Iris pigment epithelial cell (primary cell): ENCODE results near the gene DTNA.

Experiments used
- DNase-seq: peaks from one replicate; pipeline ENCODE4 v3.0.0-alpha.2; 2011; ENCODE audit warnings: low read depth

Gene DTNA

GRCh38 chr18:34807106-34807796 is 97.2 kb downstream of the DTNA start:
- no peak for DNase-seq

DNA sequence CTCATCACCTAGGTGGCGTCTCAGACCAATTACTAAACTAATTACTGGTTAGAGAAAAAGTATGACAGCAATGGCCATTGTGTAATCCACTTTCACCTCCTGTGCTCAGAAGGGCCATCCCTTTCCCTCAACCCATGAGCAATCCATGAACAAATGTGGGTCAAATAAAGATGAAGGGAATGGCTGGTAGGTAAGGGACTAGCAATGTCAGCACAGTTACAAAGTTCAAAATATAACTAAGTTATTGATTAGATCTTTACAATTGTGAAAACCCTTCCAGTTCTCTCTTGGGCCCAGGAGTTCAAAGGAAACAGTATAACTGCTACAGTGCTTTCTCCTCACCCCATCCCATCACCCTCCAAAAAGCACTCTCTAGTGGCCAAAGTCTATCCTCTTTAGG is 98.3 kb downstream of the DTNA start:
- DNase-seq, result no peak

DNA sequence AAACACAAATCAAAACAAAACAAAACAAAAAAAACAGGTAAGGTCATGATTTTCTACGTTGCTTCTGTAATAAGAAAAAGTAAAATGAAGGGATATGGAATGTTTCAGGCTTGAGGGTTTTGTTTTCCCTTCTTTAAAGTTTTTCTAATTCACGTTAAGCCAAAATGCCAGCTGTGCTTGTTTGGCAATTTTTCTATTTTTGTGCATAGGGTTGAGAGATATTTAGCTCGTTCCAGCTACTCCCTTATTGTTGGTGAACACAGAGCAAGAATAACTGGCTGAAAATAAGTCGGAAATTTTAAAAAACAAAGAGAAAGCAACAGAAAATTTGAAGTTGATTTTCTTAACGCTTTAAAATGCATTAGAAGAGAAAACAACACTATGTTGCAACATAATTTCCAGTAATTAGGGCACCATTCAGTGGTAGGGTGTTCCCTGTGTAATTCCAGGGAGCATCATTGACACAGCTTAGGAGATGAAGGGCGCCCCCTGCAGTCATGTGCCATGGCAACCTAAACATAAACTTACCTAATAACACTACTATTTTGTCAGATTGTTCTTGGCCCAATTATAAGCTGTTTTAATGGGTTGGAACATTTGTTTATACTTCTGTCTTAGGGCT is 99.5 kb downstream of the DTNA start:
- DNase-seq, result peak; percentile 51

DNA sequence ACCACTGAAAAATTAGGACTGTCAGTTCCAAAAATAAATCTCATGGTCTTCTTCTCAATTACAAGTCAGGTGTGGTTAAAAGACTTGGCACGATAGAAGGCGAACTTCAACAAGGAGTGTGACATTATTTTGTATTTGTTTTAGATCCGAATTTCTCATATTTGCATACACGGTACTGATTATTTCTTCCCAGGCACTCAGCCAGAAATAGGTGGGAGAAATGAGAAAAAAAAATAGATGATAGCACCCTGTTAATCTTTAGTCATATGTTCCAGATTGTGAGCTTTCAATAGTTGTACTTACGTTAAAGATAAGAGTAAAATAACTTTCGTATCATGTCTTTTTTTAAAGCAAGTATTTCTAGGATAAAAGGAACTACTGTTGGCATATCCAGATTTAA is 106.1 kb downstream of the DTNA start:
- DNase-seq, result no peak

GRCh38 chr18:34817636-34818035 is 107.5 kb downstream of the DTNA start:
- DNase-seq, result no peak

DNA sequence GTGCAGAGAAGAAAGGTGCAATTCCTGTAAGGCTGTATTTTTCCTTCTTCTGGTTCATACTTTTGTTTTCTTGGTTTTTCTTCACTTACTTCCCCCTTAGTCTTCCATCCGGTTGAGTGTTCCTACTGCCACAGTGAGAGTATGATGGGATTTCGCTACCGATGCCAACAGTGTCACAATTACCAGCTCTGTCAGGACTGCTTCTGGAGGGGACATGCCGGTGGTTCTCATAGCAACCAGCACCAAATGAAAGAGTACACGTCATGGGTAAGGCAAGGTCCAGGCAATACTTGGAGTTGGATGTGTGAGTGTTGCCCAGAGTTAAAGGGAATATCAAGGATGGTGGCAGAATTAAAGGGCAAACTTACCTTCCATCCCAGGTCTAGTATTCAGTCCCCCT is 108.0 kb downstream of the DTNA start:
- DNase-seq, result no peak

DNA sequence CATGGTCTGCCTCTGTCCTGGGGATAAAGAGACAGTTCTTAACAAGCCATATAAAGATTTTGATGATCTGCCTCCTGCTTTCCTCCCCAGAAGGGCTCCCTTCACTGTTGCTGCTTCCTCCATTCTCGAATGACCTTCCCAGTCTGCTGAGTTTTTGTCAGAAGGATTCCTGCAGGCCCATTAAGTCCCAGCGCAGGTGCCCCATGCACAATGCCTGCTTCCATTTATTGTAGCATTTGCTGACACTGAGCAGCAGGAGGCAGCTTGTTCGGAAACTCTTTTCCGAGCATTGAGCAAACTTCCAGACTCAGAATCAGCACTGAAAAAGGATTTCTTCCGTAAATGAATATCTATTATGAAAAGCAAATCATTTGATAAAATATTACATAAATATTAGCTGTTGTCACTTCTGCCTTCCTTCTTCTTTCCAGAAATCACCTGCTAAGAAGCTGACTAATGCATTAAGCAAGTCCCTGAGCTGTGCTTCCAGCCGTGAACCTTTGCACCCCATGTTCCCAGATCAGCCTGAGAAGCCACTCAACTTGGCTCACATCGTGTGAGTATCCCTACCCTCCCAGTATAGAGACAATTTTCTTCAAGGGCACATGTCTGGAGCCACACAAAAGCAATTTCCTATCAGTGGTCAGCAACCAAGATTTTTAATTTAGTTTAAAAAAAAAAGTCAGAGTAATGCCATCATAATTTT is 110.4 kb downstream of the DTNA start:
- no peak for DNase-seq

DNA sequence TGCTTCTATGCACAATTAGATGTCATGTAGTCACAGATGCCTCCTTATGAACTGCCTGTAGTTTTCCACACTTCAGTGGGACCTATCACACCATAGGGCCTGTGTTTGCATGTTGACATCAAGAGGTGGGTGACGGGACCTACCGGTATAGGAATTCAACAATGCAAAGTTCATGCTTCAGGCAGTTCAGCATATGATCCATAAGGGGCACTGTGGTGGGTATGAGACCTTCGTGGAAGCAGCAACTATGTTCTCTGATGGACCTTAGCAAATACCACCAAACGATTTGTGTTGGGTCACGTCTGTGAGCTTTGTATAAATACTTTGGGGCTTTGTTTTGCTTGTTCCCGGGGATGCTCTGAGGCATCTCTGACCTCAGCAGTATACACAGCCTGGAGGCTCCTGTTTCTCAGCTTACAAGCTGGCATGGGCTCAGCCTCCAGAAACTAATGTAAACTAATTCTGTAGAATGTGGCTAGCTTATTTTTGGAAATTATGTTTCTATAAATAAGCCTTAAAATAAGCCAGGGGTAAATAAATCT is 111.6 kb downstream of the DTNA start:
- DNase-seq, result peak; percentile 5

DNA sequence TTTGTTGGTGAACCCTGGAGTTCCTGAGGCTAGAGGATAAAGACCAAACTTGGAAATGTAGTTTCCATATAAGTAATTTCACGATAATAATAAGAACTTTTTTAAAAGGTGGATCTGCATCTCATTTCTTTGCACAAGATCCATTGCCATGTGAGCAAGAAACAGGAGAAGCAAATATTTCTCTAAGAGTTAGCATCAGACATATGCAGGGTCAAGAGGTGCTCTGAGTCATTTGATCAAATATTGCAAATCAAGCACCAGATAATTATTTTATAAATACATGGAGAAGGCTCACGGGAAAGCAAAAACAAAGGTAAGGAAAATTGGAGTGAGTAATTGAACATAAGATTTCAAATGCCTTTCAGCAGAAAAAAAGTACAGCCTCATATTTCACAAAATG is 118.0 kb downstream of the DTNA start:
- DNase-seq, result no peak

GRCh38 chr18:34834897-34835296 is 124.8 kb downstream of the DTNA start:
- DNase-seq, result no peak

DNA sequence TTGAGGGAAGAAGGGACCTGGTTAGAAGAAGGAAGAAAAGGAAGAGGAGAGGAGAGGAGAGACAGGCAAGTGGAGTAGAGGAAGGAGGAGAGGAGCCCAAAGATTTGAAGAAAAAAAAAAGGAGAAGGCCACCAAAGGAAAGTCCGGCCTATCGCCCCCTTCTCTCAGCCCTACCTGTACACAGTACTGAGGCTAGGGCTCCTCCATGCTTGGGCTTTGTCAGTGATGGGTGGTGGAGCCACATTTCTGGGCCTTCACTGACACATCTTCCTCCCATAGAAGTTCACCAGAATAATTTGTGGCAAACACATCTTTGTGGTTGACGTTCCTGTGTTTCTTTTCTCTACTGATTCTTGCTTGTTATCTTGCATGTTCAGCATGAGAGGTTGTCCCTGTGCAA is 125.4 kb downstream of the DTNA start:
- DNase-seq, result no peak

GRCh38 chr18:34837769-34838272 is 127.7 kb downstream of the DTNA start:
- peak; percentile 55 for DNase-seq

GRCh38 chr18:34838669-34839068 is 128.6 kb downstream of the DTNA start:
- no peak for DNase-seq

DNA sequence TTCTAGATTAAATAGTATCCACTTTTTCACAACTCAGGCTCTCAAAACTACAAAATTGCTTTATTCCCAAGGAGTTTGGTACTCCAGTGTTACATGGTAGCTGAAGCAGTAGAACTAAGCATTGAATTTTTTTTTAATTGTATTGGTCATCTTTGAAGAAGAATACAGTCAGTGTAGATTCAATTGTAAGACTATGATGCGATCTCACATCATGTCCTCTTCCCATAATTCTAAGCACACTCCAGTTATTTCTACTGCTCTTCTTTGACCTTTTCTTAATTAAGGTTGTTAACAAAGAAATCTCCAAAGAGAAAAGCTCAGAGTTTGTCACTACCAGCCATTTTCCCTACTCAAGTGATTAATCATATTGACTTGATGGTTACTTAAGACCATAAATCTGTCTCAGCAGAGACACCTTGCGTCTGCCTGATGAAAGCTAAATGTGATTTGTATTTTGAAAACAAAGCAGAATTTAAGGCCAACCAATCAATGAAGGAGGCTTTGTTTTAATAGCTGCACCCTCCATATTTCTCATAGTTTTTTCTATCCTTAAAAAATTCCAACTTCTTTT is 130.2 kb downstream of the DTNA start:
- DNase-seq, result no peak

DNA sequence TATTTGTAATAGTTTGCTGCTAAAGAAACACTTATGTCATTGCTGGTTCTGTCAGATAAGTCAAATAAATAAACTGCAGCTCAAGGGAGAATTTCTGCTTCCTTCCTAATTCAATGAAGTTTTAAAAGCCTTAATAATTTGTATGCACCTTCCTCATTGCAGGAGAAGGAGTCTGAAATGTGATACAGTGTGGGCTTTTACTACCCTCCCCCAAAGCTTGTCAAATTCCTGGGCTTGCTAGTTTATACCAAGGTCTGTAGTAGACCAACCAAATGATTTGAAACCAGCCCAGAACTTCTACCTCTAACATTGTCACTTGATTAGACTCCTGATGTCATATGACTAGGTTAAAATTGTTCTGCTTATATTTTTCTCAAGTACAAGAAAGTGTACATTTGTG is 131.8 kb downstream of the DTNA start:
- DNase-seq, result no peak

DNA sequence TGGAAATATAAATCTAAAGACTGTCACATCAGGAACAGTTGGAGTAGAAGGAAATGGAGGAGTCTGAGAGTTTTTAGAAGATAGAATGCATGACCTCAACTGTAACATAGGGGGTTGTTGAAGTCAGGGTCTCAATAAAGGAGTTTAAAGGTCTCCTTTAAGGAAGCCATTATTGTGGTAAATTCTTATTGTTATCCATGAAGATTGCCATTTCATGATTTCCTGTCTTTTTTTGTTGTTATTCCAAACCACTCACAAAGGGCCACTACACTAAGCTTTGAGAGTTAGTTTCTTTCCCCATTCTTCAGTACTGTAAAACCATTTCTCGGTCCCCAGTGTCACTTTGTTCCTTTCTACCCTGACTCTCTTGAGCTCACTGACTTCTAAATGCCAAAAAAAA is 134.0 kb downstream of the DTNA start:
- no peak for DNase-seq

DNA sequence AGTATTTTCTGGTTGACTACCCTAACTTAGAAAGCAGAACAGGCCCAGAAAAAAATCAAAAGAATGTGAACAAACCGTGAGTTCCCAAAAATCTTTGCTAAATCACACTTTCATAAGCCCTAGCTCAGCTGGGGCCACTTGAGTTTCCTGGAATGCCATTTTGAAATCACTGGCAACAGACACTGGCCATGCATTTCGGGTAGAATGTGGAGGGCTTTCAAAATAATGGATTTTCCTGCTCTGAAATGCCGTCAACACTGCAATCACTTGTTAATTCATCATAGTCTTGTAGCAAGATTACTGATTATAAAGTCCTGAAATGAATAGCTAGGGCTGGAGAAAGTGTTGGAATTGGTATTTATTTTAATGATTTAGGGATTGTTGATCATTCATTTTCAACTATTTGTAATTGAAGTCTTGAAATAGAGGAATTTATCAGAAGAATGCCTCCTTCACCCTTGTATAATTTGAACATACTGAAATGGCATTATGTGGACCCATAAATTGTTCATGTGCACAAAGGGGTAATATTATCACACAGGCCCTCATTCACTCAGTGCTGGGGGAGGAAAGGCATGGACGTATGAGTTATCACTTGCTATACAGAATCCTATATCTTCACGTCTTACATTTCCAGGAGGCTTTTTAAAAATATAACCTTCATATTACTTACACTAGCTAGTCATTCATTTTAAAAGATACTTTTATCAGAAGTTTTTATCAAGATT is 134.8 kb downstream of the DTNA start:
- DNase-seq, result no peak

GRCh38 chr18:34847408-34847807 is 137.3 kb downstream of the DTNA start:
- no peak for DNase-seq

DNA sequence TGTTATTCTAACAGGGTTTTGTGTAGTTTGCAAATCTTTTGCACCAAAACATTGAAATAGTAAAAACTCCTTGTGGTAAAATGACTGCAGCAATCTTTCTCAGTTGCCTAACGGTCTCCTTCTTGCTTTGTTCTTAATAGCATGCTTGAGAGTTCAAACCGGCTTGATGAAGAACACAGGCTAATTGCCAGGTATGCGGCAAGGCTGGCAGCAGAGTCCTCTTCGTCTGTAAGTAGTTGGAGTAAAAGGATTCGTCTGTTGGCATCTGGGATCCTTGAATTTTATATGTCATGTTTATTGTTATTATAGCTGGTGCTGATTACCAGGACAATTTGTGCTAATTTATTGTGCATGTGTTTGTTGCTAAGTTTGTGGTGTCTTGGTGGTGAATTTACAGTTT is 138.1 kb downstream of the DTNA start:
- no peak for DNase-seq

GRCh38 chr18:34848695-34849094 is 138.6 kb downstream of the DTNA start:
- DNase-seq, result no peak

DNA sequence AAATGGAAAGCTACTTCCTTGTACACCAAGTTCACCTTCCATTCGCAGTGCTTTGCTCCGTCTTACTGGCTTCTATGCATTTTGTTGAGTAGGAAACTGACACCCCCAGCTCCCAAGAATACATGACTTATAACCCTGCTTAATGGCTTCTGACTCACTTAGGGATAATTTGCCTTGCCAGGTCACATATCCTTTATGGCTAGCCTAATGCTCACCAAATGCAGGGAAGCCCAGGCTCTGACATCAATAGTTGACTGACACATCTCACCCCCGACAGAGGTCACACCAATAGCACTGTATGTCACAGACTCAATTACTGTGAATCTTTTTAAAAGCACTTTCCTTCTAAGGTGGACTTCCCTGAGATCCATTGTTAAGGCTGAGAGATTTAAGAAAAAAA is 147.2 kb downstream of the DTNA start:
- DNase-seq, result no peak

DNA sequence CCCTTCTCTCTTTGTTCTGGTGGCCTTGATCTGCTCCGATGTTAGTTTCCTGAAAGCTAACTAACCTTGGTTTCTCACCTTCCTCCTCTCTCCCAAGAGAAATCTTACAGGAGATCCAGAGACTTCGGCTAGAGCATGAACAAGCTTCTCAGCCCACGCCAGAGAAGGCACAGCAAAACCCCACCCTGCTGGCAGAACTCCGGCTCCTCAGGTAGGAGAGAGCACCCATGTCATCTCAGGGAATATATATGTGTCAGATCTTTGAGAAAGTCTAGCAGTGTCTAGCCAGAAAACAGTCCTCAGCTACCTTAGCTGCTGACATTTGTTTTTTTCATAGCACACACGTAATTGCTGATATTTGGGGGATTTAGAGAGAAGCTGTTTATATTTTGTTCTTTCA is 148.1 kb downstream of the DTNA start:
- no peak for DNase-seq
